Large intestine (tissue), 3 donors: ENCODE data around the gene EDRF1. TPM values are rescaled to one million over a fixed set of nuclear protein-coding genes. Genes with fewer than 3 reads are reported as not detected.

Experiments used
- DNase-seq, 2 donors: peaks; one replicate each; pipeline versions ENCODE4 v3.0.0 to v3.0.0-alpha.2; 2013
- H3K27ac ChIP-seq: one replicate; pipeline ENCODE4 v1.5.1; 2013; ENCODE audit warnings: low read length
- H3K27me3 ChIP-seq: 2 replicates; pipeline ENCODE4 v1.6.1; 2013; ENCODE audit warnings: low read length; ENCODE audit not compliant: control insufficient read depth, insufficient read depth
- H3K36me3 ChIP-seq: 2 replicates; pipeline ENCODE4 v1.6.1; 2013; ENCODE audit warnings: low read length; ENCODE audit not compliant: control insufficient read depth, insufficient read depth
- H3K4me1 ChIP-seq: one replicate; pipeline ENCODE4 v1.6.1; 2013; ENCODE audit warnings: low read length; ENCODE audit not compliant: control insufficient read depth, insufficient read depth
- H3K4me3 ChIP-seq: one replicate; pipeline ENCODE4 v1.5.1; 2013; ENCODE audit warnings: low read length
- H3K9me3 ChIP-seq: one replicate; pipeline ENCODE4 v1.6.1; 2013; ENCODE audit warnings: mild to moderate bottlenecking, low read depth, low read length, moderate library complexity; ENCODE audit not compliant: control insufficient read depth
- WGBS: methylation state at CpG from one replicate; pipeline ENCODE4 v1.1.5; 2013; ENCODE audit warnings: low lambda C conversion rate; ENCODE audit not compliant: insufficient coverage; 5-methylcytosine and 5-hydroxymethylcytosine counted together
- polyA plus RNA-seq: library from polyadenylated mRNA; unstranded; fragments of 120-200 nt; gene quantifications from one replicate; pipeline ENCODE4 v1.2.1, GENCODE V29; 2013

Gene EDRF1
- polyA plus RNA-seq, 1 donor = 29.4 TPM

GRCh38 chr10:125738206-125738605, 18.7 kb downstream of the EDRF1 start:
- Histone ChIP-seq H3K4me3 (no peak overlapping the region), H3K4me1 (no peaks in the 10 kb centered on the region), H3K27ac (no peak overlapping the region), H3K9me3 (no peaks in the 10 kb centered on the region), H3K36me3 (peaks cover 80% of the 10 kb centered on the region), H3K27me3 (no peaks in the 10 kb centered on the region)
- no peak for DNase-seq
- 100% methylated on average over 1 of the region's 5 CpGs for WGBS

GRCh38 chr10:125739994-125740679, 20.6 kb downstream of the EDRF1 start:
- no peak for DNase-seq
- H3K4me3 ChIP-seq = no peak overlapping the region
- no peaks in the 10 kb centered on the region for H3K27me3 ChIP-seq
- no peaks in the 10 kb centered on the region for H3K4me1 ChIP-seq
- H3K9me3 ChIP-seq = no peaks in the 10 kb centered on the region
- H3K27ac ChIP-seq = no peak overlapping the region
- WGBS = 100% methylated on average over 3 of the region's 7 CpGs
- peaks cover 86% of the 10 kb centered on the region for H3K36me3 ChIP-seq

- Histone ChIP-seq H3K9me3 (no peaks in the 10 kb centered on the region), H3K4me3 (no peak overlapping the region), H3K27ac (no peak overlapping the region), H3K27me3 (no peaks in the 10 kb centered on the region), H3K36me3 (peaks cover 81% of the 10 kb centered on the region), H3K4me1 (no peaks in the 10 kb centered on the region)
- DNase-seq = no peak
- 86% methylated on average over 1 of the region's 2 CpGs for WGBS
Observed at GRCh38 chr10:125742465-125742864, 23.0 kb downstream of the EDRF1 start.

DNA sequence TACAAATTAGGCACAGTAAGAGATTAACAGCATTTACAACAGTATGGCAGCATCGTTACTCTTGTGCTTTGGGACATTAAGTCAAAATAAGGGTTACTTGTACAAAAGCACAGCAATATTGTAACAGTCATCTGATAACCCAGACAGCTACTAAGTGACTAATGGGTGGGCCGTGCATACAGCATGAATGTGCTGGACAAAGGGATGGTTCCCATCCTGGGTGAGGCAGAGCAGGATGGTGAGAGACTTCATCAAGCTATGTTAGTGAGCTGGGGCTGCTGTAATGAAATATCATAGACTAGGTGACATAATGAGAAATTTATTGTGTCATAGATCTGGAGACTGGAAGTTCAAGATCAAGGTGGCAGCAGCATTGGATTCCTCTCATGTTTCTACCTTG, 25.4 kb downstream of the EDRF1 start:
- no peak overlapping the region for H3K27ac ChIP-seq
- no peak overlapping the region for H3K4me3 ChIP-seq
- H3K36me3 ChIP-seq = peaks cover 86% of the 10 kb centered on the region
- H3K27me3 ChIP-seq = no peaks in the 10 kb centered on the region
- WGBS = no CpG with 5 or more reads among the region's 2 CpGs
- no peaks in the 10 kb centered on the region for H3K9me3 ChIP-seq
- DNase-seq = no peak
- H3K4me1 ChIP-seq = no peaks in the 10 kb centered on the region

DNA sequence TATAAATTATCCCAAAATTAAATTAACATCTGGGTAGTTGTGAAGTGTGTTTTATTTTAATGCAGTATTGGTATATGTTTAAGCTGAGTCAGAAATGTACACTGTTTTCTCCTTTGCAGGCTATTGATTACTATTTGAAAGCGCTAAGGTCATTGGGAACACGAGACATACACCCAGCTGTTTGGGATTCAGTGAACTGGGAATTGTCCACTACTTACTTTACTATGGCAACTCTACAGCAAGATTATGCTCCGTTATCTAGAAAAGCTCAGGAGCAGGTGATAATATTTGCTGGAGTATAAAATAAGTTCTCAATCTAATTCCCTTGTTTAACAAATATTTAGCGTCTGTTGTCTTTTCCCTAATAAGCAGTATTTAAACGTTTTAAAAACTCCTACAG, 27.9 kb downstream of the EDRF1 start:
- Histone ChIP-seq H3K9me3 (no peaks in the 10 kb centered on the region), H3K36me3 (peaks cover 87% of the 10 kb centered on the region), H3K4me3 (no peak overlapping the region), H3K4me1 (no peaks in the 10 kb centered on the region), H3K27ac (no peak overlapping the region), H3K27me3 (no peaks in the 10 kb centered on the region)
- WGBS = 86% methylated on average over 3 of the region's 5 CpGs
- DNase-seq = no peak

DNA sequence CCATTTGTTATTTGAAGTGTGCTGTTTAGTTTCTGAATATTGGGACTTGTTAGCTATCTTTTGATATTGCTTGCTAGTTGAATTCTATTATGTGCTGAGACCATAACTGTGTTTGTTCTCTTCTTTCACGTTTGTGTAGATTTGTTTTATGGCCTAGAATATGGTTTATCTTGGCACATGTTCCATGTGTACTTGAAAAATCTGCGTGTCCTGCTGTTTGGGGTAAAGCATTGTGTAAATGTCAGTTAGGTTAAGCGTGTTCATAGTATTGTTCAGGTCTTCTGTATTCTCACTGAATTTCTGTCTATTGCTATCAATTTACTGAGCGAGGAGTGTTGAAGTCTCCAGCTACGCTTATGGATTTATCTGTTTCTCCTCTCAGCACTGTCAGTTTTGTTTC, 36.7 kb downstream of the EDRF1 start:
- DNase-seq = no peak
- Histone ChIP-seq H3K4me3 (no peak overlapping the region), H3K4me1 (no peaks in the 10 kb centered on the region), H3K36me3 (peaks cover 65% of the 10 kb centered on the region), H3K27me3 (no peaks in the 10 kb centered on the region), H3K27ac (no peak overlapping the region), H3K9me3 (no peaks in the 10 kb centered on the region)
- WGBS = 100% methylated on average over 2 of the region's 5 CpGs

DNA sequence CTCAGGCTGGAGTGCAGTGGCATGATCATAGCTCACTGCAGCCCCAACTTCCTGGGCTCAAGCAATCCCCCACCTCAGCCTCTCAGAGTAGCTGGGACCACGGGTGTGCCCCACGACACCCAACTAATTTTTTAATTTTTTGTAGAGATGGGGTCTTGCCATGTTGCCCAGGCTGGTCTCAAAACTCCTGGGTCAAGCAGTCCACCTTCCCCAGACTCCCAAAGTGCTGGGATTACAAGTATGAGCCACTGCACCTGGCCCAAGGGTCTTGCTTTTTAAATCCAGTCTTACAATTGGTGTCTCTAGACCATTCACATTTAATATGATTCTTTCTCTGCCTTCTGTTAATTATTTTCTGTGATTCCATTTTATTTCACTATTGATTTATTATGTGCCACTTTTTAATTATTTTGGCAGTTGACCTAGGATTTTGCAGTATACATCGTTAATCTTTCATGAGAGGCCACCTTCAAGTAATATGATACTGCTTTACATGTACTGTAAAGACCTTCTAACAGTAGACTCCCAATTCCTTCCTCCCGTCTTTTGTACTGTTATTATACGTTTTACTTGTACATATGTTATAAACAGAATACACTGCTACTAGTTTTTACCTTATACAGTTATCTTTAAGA, 37.5 kb downstream of the EDRF1 start:
- Histone ChIP-seq H3K27ac (no peak overlapping the region), H3K4me1 (no peaks in the 10 kb centered on the region), H3K4me3 (no peak overlapping the region), H3K9me3 (no peaks in the 10 kb centered on the region), H3K27me3 (no peaks in the 10 kb centered on the region), H3K36me3 (peaks cover 59% of the 10 kb centered on the region)
- WGBS = 100% methylated on average over 3 of the region's 5 CpGs
- DNase-seq = no peak

DNA sequence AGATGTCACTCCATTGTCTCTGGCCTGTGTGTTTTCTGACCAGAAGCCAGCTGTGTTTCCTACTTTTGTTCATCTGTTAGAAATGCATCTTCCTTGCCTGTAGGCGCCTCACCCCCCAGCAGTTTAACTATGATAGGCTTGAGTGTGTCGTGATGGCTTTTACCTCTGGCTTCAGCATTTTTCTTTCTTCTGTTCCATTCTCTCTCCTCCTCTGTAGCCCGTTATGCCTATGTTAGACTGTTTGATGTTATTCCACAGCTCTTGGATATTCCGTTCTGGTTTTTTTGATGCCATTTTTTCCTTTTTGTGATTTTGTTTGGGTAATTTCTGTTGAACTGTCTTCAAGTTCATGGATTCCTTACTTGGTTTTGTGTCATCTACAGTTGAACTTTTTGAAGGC, 38.2 kb downstream of the EDRF1 start:
- H3K36me3 ChIP-seq = peaks cover 62% of the 10 kb centered on the region
- no peak for DNase-seq
- no peaks in the 10 kb centered on the region for H3K4me1 ChIP-seq
- WGBS = 100% methylated on average over 3 of the region's 4 CpGs
- H3K4me3 ChIP-seq = no peak overlapping the region
- no peaks in the 10 kb centered on the region for H3K9me3 ChIP-seq
- H3K27me3 ChIP-seq = no peaks in the 10 kb centered on the region
- no peak overlapping the region for H3K27ac ChIP-seq

DNA sequence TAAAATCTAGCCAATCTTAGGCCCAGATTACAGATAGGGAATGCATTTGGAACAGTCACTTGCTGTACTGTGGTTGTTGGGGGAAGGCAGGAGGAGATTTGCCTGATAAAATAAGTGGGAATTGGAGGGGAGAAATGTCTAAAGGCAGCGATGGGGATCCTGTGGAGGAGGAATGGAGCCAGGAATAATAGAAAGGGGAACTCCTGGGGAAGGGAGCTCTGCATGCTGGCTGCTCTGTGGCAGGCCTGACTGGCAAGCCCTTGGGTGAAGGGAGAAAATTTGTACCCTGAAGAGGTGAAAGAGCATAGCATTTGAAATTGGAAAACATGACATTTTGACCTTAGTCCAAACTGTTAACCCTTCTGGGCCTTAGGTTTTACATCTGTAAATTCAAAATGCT, 42.5 kb downstream of the EDRF1 start:
- Histone ChIP-seq H3K9me3 (no peaks in the 10 kb centered on the region), H3K4me1 (no peaks in the 10 kb centered on the region), H3K27ac (no peak overlapping the region), H3K4me3 (no peak overlapping the region), H3K27me3 (no peaks in the 10 kb centered on the region), H3K36me3 (peaks cover 63% of the 10 kb centered on the region)
- no peak for DNase-seq
- 50% methylated on average over 1 of the region's 1 CpG for WGBS

- DNase-seq = no peak
- no peaks in the 10 kb centered on the region for H3K9me3 ChIP-seq
- no peaks in the 10 kb centered on the region for H3K27me3 ChIP-seq
- no peaks in the 10 kb centered on the region for H3K4me1 ChIP-seq
- 80% methylated on average over 1 of the region's 24 CpGs for WGBS
- no peak overlapping the region for H3K27ac ChIP-seq
- peaks cover 61% of the 10 kb centered on the region for H3K36me3 ChIP-seq
- H3K4me3 ChIP-seq = no peak overlapping the region
Observed at GRCh38 chr10:125762692-125763648, 43.5 kb downstream of the EDRF1 start.
